Measurements from ENCODE around the gene CWC22.
A peak's percentile ranks its signal among the peaks of the same experiment; 100 is the strongest.
"Not testable (repeated sequence)": the region's sequence is repeated elsewhere in the genome, so short reads cannot be mapped to it uniquely, and the experiment has no call there.

Gene CWC22

GRCh38 chr2:180006781-180007579 lies at the start of gene CWC22:
Gene CWC22, minus strand, starts transcription at chr2:180007297. Its CDS starts 13,956 bp downstream, at chr2:179993341.
- peak; percentile 89 for DNase-seq

GRCh38 chr2:180056367-180057118 lies 49.4 kb upstream of the CWC22 start:
- no peak for DNase-seq

- DNase-seq, result not testable (repeated sequence)
These were observed 47.5 kb upstream of the CWC22 start for GRCh38 chr2:180054576-180054975.

GRCh38 chr2:180050246-180050645 lies 43.1 kb upstream of the CWC22 start:
- no peak for DNase-seq

GRCh38 chr2:180048251-180048650 lies 41.2 kb upstream of the CWC22 start:
- DNase-seq, result no peak

GRCh38 chr2:180046776-180047175 lies 39.7 kb upstream of the CWC22 start:
- DNase-seq, result no peak

- no peak for DNase-seq
These were observed 39.1 kb upstream of the CWC22 start for GRCh38 chr2:180046202-180046601.

GRCh38 chr2:180040146-180040925 lies 33.2 kb upstream of the CWC22 start:
- DNase-seq, result no peak

GRCh38 chr2:180038997-180039396 lies 31.9 kb upstream of the CWC22 start:
- no peak for DNase-seq

GRCh38 chr2:180033993-180034894 lies 27.1 kb upstream of the CWC22 start:
- no peak for DNase-seq

GRCh38 chr2:180029575-180029974 lies 22.5 kb upstream of the CWC22 start:
- no peak for DNase-seq

- no peak for DNase-seq
These were observed 14.8 kb upstream of the CWC22 start for GRCh38 chr2:180021850-180022249.

GRCh38 chr2:180017784-180018183 lies 10.7 kb upstream of the CWC22 start:
- DNase-seq, result no peak

GRCh38 chr2:180016937-180017336 lies 9.8 kb upstream of the CWC22 start:
- DNase-seq, result no peak

GRCh38 chr2:180015951-180016709 lies 9.0 kb upstream of the CWC22 start:
- no peak for DNase-seq

- DNase-seq, result no peak
These were observed 5.4 kb upstream of the CWC22 start for GRCh38 chr2:180012523-180012922.

- DNase-seq, result no peak
These were observed 3.6 kb upstream of the CWC22 start for GRCh38 chr2:180010701-180011100.

GRCh38 chr2:180006231-180006630 lies 866 bp downstream of the CWC22 start:
- DNase-seq, result no peak

- DNase-seq, result not testable (repeated sequence)
These were observed 1.6 kb downstream of the CWC22 start for GRCh38 chr2:180005465-180005864.

- DNase-seq, result no peak
These were observed 2.4 kb downstream of the CWC22 start for GRCh38 chr2:180004731-180005130.

- DNase-seq, result no peak
These were observed 3.5 kb downstream of the CWC22 start for GRCh38 chr2:180003559-180003958.

- no peak for DNase-seq
These were observed 4.0 kb downstream of the CWC22 start for GRCh38 chr2:180003073-180003472.
